Right lobe of liver (tissue), 4 donors: Measurements from ENCODE around the gene THYN1.

Experiments
- POLR2A ChIP-seq: fragments of 450-650 bp; IDR thresholded peaks from one replicate; pipeline ENCODE4 v1.6.1; 2017; ENCODE audit warnings: antibody characterized with exemption, mild to moderate bottlenecking
- TF ChIP-seq, protein P1 (sequence below), 4 donors: fragments of 200-600 bp in 3 of 4; fragments of 450-650 bp in 1 of 4; IDR thresholded peaks; one replicate each; pipeline versions ENCODE4 v1.5.1 to v1.8.0; 2016 to 2022; ENCODE audit warnings: antibody characterized with exemption in 4 of 4, mild to moderate bottlenecking in 2 of 4
- donor health status: DM: no; HTN: no; CAD: no.
- donor health status: DM: no; HTN: no; CAD: no.
- donor health status: DM: no; HTN: yes; CAD: no.

GRCh38 chr11:134246678-134247077, 6.5 kb downstream of the THYN1 start:
- TF ChIP-seq POLR2A: no peak
- TF ChIP-seq, protein P1, sequence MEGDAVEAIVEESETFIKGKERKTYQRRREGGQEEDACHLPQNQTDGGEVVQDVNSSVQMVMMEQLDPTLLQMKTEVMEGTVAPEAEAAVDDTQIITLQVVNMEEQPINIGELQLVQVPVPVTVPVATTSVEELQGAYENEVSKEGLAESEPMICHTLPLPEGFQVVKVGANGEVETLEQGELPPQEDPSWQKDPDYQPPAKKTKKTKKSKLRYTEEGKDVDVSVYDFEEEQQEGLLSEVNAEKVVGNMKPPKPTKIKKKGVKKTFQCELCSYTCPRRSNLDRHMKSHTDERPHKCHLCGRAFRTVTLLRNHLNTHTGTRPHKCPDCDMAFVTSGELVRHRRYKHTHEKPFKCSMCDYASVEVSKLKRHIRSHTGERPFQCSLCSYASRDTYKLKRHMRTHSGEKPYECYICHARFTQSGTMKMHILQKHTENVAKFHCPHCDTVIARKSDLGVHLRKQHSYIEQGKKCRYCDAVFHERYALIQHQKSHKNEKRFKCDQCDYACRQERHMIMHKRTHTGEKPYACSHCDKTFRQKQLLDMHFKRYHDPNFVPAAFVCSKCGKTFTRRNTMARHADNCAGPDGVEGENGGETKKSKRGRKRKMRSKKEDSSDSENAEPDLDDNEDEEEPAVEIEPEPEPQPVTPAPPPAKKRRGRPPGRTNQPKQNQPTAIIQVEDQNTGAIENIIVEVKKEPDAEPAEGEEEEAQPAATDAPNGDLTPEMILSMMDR (IDR thresholded peaks at IDR 0.05): no peak
